K562 (cell line): ENCODE data around the gene HK1. TPM values are rescaled to one million over a fixed set of nuclear protein-coding genes. Genes with fewer than 3 reads are reported as not detected.

Source experiments
- ATAC-seq: fragments of 200-7000 bp; cut with Tn5 transposase; 3 replicates; pipeline ENCODE4 v1.9.1; 2020; ENCODE audit warnings: moderate library complexity
- BruUV-seq: library from RNA; stranded (reverse); fragments of 400-500 nt; replicated peaks from 2 replicates; lab custom pipeline; 2021; lab: Mats Ljungman, UMichigan
- CTCF ChIA-PET: fragments of 300-600 bp; formaldehyde crosslinking; extraction: SDS; loops from one replicate; lab custom pipeline; 2021; ENCODE audit warnings: low intra/inter-chr PET ratio; lab: Yijun Ruan, JAX
- POLR2A ChIA-PET: fragments of 300-600, 350-650 bp; sonication (Branson Sonifier 250); formaldehyde crosslinking; extraction: SDS; loops from one replicate; lab custom pipeline; 2021; ENCODE audit warnings: antibody characterized with exemption, inconsistent platforms; lab: Yijun Ruan, JAX
- DNase-seq, 4 experiments: peaks; one replicate each; pipeline versions ENCODE4 v3.0.0 to v3.0.0-alpha.2; 2011 to 2018; ENCODE audit warnings: low spot score in 3 of 4, mixed read lengths in 3 of 4; ENCODE audit errors: extremely low read depth in 1 of 4
- FAIRE-seq: peaks from 2 replicates; lab custom pipeline; 2011; peaks lifted over from hg19 to GRCh38; lab: Jason Lieb, UNC
- H2AFZ ChIP-seq: 2 replicates; pipeline ENCODE4 v1.6.0; 2011; ENCODE audit warnings: low read depth, low read length, control low read depth, inconsistent platforms
- H3K27ac ChIP-seq: fragments of 200-600 bp; 3 replicates; pipeline ENCODE4 v1.8.0; 2011; ENCODE audit warnings: low read depth, mild to moderate bottlenecking, control low read depth, inconsistent platforms, low read length, moderate library complexity, mixed read lengths; ENCODE audit errors: extremely low read depth
- H3K27me3 ChIP-seq, 2 experiments: fragments of 300-600 bp in 1 of 2; 2 replicates in 1 of 2; 3 replicates in 1 of 2; pipeline versions ENCODE4 v1.6.0 to v1.8.0; 2011; ENCODE audit warnings: inconsistent platforms in 2 of 2, low read length in 2 of 2, mild to moderate bottlenecking in 1 of 2, mixed read lengths in 1 of 2, moderate library complexity in 1 of 2; ENCODE audit not compliant: control insufficient read depth in 2 of 2, insufficient read depth in 2 of 2
- H3K36me3 ChIP-seq: fragments of 300-600 bp; 3 replicates; pipeline ENCODE4 v1.8.0; 2011; ENCODE audit warnings: mild to moderate bottlenecking, low read length, inconsistent platforms; ENCODE audit not compliant: control insufficient read depth, insufficient read depth
- H3K4me1 ChIP-seq, 2 experiments: fragments of 200-600 bp in 1 of 2; replicated peaks in 1 of 2; 2 replicates in 1 of 2; 3 replicates in 1 of 2; pipeline versions ENCODE4 v1.5.1 to v1.8.0; 2011; ENCODE audit warnings: inconsistent platforms in 2 of 2, low read length in 2 of 2, mild to moderate bottlenecking in 1 of 2, mixed read lengths in 1 of 2, moderate library complexity in 1 of 2; ENCODE audit not compliant: control insufficient read depth in 2 of 2, insufficient read depth in 2 of 2
- H3K4me2 ChIP-seq: 2 replicates; pipeline ENCODE4 v1.6.1; 2011; ENCODE audit warnings: low read length, control low read depth, inconsistent platforms, mixed read lengths; ENCODE audit not compliant: insufficient read depth
- H3K4me3 ChIP-seq: fragments of 200-600 bp; sonication (generic), shearing (Covaris generic); 2 replicates; pipeline ENCODE4 v1.5.1; 2016; ENCODE audit warnings: control low read depth, inconsistent platforms
- H3K79me2 ChIP-seq: fragments of 200-600 bp; 3 replicates; pipeline ENCODE4 v1.8.0; 2011; ENCODE audit warnings: low read length, inconsistent platforms; ENCODE audit not compliant: control insufficient read depth, insufficient read depth
- H3K9ac ChIP-seq, 2 experiments: 2 replicates each; pipeline versions ENCODE4 v1.6.0 to v1.6.1; 2011; ENCODE audit warnings: low read depth in 2 of 2, low read length in 2 of 2, control low read depth in 1 of 2, inconsistent platforms in 1 of 2, mild to moderate bottlenecking in 1 of 2, mixed read lengths in 1 of 2; ENCODE audit not compliant: insufficient read depth in 1 of 2
- H3K9me1 ChIP-seq: one replicate; pipeline ENCODE4 v1.6.0; 2011; ENCODE audit warnings: inconsistent platforms, mild to moderate bottlenecking, low read length, moderate library complexity; ENCODE audit not compliant: control insufficient read depth, insufficient read depth
- H3K9me3 ChIP-seq: replicated peaks from 2 replicates; pipeline ENCODE4 v1.5.1; 2011; ENCODE audit warnings: low read depth, low read length, inconsistent platforms; ENCODE audit not compliant: control insufficient read depth, insufficient read depth
- H4K20me1 ChIP-seq: replicated peaks from 2 replicates; pipeline ENCODE4 v1.6.1; 2011; ENCODE audit warnings: low read length, inconsistent platforms, mixed read lengths; ENCODE audit not compliant: control insufficient read depth, insufficient read depth
- AFF4 ChIP-seq: sonication (generic); formaldehyde crosslinking; IDR thresholded peaks from 2 replicates; pipeline ENCODE4 v1.8.0; 2023; ENCODE audit warnings: mild to moderate bottlenecking, missing genetic modification reagents
- ATF7 ChIP-seq: fragments of 450-650 bp; IDR thresholded peaks from 2 replicates; pipeline ENCODE4 v1.7.1; 2014; ENCODE audit warnings: mild to moderate bottlenecking, moderate library complexity
- BACH1 ChIP-seq: fragments of 200-800 bp; sonication (Bioruptor generic); IDR thresholded peaks from 2 replicates; pipeline ENCODE4 v1.6.1; 2016; ENCODE audit warnings: missing genetic modification characterization, missing compliant biosample characterization
- HLTF ChIP-seq: fragments of 450-650 bp; IDR thresholded peaks from 2 replicates; pipeline ENCODE4 v1.6.1; 2016
- KDM2B ChIP-seq: fragments of 250-450 bp; sonication (Bioruptor Pico); IDR thresholded peaks from 2 replicates; pipeline ENCODE4 v1.8.0; 2021; ENCODE audit warnings: mild to moderate bottlenecking, moderate library complexity
- LARP7 ChIP-seq: fragments of 450-650 bp; IDR thresholded peaks from 2 replicates; pipeline ENCODE4 v1.6.1; 2016
- NCOA1 ChIP-seq: fragments of 450-650 bp; IDR thresholded peaks from 2 replicates; pipeline ENCODE4 v1.6.1; 2016; ENCODE audit warnings: low read depth
- POLR2AphosphoS2 ChIP-seq: IDR thresholded peaks from 2 replicates; pipeline ENCODE4 v1.6.1; 2012; ENCODE audit warnings: low read length, improper control_type of control experiment
- SMAD1 ChIP-seq: fragments of 150-350 bp; IDR thresholded peaks from 2 replicates; pipeline ENCODE4 v1.6.1; 2014; ENCODE audit warnings: low read length, low read depth; ENCODE audit not compliant: partially characterized antibody
- ZNF707 ChIP-seq: fragments of 250-450 bp; sonication (Bioruptor Pico); conservative IDR thresholded peaks from 2 replicates; pipeline ENCODE4 v1.8.0; 2022; ENCODE audit warnings: inconsistent platforms, mild to moderate bottlenecking, moderate library complexity
- WGBS: fragments of 100-300 bp; shearing (Covaris generic); methylation state at CpG from one replicate; pipeline ENCODE4 v1.1.6; 2016; ENCODE audit warnings: low coverage, mixed read lengths; ENCODE audit not compliant: insufficient coverage; ENCODE audit errors: missing lambda C conversion rate; 5-methylcytosine and 5-hydroxymethylcytosine counted together
- in situ Hi-C: fragments of 300-500 bp; cut with MboI; formaldehyde crosslinking; loops from 4 replicates; pipeline ENCODE4 v1.15.0; 2018; ENCODE audit warnings: inconsistent platforms, mixed read lengths
- intact Hi-C: fragments of 100-400 bp; cut with micrococcal nuclease; formaldehyde crosslinking; loops from 2 replicates; pipeline ENCODE4 v1.14.2; 2022
- polyA plus RNA-seq, 8 experiments: library from polyadenylated mRNA; depleted of rRNA in 4 of 8; stranded (reverse) in 5 of 8; unstranded in 3 of 8; fragments of >200 nt; fragmentation: Nextera tagmentation in 2 of 8; fragmentation: Illumina TruSeq in 1 of 8; extraction: Ambion mirVana in 2 of 8; extraction: Trizol in 1 of 8; gene quantifications; 2 replicates each; pipeline versions ENCODE4 v1.2.1 to v1.2.3, GENCODE V29; 2011 to 2014; ENCODE audit warnings: inconsistent platforms in 1 of 8, missing spikeins in 1 of 8
- total RNA-seq, 7 experiments: library from RNA; depleted of rRNA in 6 of 7; stranded (reverse); fragments of >200 nt in 6 of 7; fragmentation: Illumina TruSeq in 2 of 7; extraction: Trizol in 2 of 7; gene quantifications; 2 replicates each; pipeline versions ENCODE4 v1.2.1 to v1.2.3, GENCODE V29; 2011 to 2021; ENCODE audit warnings: low replicate concordance in 1 of 7

HK1 gene
- total and polyA plus RNA-seq, 9 of the 15 experiments (the other 6 are each of a cell fraction or from before 2014, with no cell fraction given) = 29.2 to 444 (median 193) TPM

GRCh38 chr10:69232252-69232651 lies 46.0 kb upstream of the HK1 start (continued):
- TF ChIP-seq BACH1 (tag) (no peak), KDM2B (CRISPR knock-in tag) (no peak), HLTF (no peak), POLR2AphosphoS2 (no peak), NCOA1 (no peak), SMAD1 (no peak), ZNF707 (no peak), ATF7 (no peak)

- Histone ChIP-seq H4K20me1 (no peaks in the 10 kb centered on the region), H3K27ac (no peak overlapping the region), H3K4me3 (no peak overlapping the region), H3K9me3 (no peaks in the 10 kb centered on the region), H3K36me3 (no peaks in the 10 kb centered on the region), H2AFZ (no peak overlapping the region), H3K79me2 (no peaks in the 10 kb centered on the region), H3K9ac (no peak overlapping the region), H3K4me2 (no peak overlapping the region), H3K4me1 (peaks cover 8 to 14% of the 10 kb centered on the region in 2 experiments), H3K9me1 (no peaks in the 10 kb centered on the region), H3K27me3 (no peaks in the 10 kb centered on the region)
- no peak for FAIRE-seq
- 64% methylated on average over 22 of the region's 22 CpGs for WGBS
- intact Hi-C loops = loop anchor here (10.0 kb wide), 1 partner anchor 402 kb away; the partner anchor contains the start of gene FAM241B
- BruUV-seq = no TSS peak
- TF ChIP-seq AFF4 (CRISPR knock-in tag) (no peak), LARP7 (no peak)
- in situ Hi-C loops = loop anchor here (5.0 to 25.0 kb wide), 3 partner anchors 241 to 404 kb away; partner anchors contain the start of gene FAM241B
- POLR2A ChIA-PET = interaction anchor here (0.6 kb wide), 1 partner anchor 160 kb away, joined by 3 read pairs; no protein-coding TSS in a partner anchor
- DNase-seq = no peak
- no peak for ATAC-seq
- CTCF ChIA-PET = no interaction called here
Observed at GRCh38 chr10:69232736-69233480, 45.4 kb upstream of the HK1 start.
